Lower lobe of right lung (tissue), 2 donors: ENCODE results near the gene SORL1. TPM values are rescaled to one million over a fixed set of nuclear protein-coding genes. Genes with fewer than 3 reads are reported as not detected.

Experiments
- ATAC-seq, 2 donors: fragments of 200-7000 bp; cut with Tn5 transposase; one replicate each; pipeline ENCODE4 v1.9.1; 2020 to 2022; ENCODE audit warnings: mild to moderate bottlenecking in 2 of 2, moderate library complexity in 2 of 2
- DNase-seq: peaks from one replicate; pipeline ENCODE4 v3.0.0-alpha.2; 2020
- H3K27ac ChIP-seq: fragments of 200-600 bp; one replicate; pipeline ENCODE4 v1.8.0; 2022
- H3K27me3 ChIP-seq: fragments of 200-600 bp; one replicate; pipeline ENCODE4 v1.8.0; 2022; ENCODE audit warnings: low read depth
- H3K36me3 ChIP-seq: fragments of 200-600 bp; one replicate; pipeline ENCODE4 v1.8.0; 2022; ENCODE audit warnings: mild to moderate bottlenecking
- H3K4me1 ChIP-seq: fragments of 200-600 bp; one replicate; pipeline ENCODE4 v1.8.0; 2022
- H3K4me3 ChIP-seq: fragments of 200-600 bp; one replicate; pipeline ENCODE4 v1.8.0; 2022; ENCODE audit warnings: mild to moderate bottlenecking
- H3K9me3 ChIP-seq: fragments of 200-600 bp; one replicate; pipeline ENCODE4 v1.8.0; 2022
- intact Hi-C: fragments of 100-400 bp; cut with DNase I; formaldehyde crosslinking; loops from one replicate; pipeline ENCODE4 v1.11.0; 2022
- total RNA-seq: library from RNA; stranded (reverse); fragmentation: NEBNext Ultra II Directional; extraction: Animal tissue kit (Norgen Biotek cat#: 25700); gene quantifications from one replicate; pipeline ENCODE4 v1.2.1, GENCODE V29; 2021
- TF ChIP-seq, protein P1 (sequence below): fragments of 200-600 bp; IDR thresholded peaks from one replicate; pipeline ENCODE4 v1.8.0; 2022; ENCODE audit warnings: antibody characterized with exemption, mild to moderate bottlenecking
- donor health status: DM: no; HTN: yes; CAD: no; lungs with severe emphysema.

SORL1 gene
- total RNA-seq, 1 donor from 2014 or later, result 74.0 TPM

DNA sequence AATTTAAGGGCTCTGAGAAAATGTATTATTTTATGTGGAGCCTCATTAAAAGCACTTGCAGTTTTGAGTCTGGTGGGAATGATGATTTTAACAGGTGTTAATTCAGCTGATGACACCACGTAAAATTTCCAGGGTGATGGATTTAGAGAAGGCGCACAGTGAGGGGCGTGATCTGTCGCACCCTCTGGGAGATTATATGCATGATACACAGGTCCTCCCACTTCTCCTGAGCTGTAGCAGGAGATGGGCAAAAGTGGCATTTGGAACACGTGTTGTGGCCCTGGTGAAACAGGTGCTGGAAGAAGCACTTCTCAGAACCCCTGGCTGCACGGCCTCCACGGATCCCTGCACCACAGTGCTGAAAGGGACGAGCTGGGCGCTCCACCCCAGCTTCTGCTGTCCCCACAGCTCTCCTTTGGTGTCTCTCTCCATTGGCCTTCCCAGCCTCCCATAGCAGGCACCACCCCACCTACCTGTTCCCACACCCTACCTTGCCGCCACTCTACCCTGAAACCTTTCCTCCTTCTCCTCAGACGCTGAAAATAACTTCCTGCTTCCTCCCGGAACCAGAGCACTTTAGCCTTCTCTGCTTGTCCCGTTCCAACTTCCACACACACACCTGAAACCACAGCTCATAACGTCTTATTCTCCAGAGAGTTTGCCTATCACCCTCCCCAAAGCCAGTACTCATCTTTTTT lies 6.9 kb upstream of the SORL1 start:
- Histone ChIP-seq H3K27me3 (no peaks in the 10 kb centered on the region), H3K4me1 (peaks cover 16% of the 10 kb centered on the region), H3K4me3 (no peak overlapping the region), H3K9me3 (no peaks in the 10 kb centered on the region), H3K27ac (no peak overlapping the region), H3K36me3 (no peaks in the 10 kb centered on the region)
- TF ChIP-seq, protein P1, sequence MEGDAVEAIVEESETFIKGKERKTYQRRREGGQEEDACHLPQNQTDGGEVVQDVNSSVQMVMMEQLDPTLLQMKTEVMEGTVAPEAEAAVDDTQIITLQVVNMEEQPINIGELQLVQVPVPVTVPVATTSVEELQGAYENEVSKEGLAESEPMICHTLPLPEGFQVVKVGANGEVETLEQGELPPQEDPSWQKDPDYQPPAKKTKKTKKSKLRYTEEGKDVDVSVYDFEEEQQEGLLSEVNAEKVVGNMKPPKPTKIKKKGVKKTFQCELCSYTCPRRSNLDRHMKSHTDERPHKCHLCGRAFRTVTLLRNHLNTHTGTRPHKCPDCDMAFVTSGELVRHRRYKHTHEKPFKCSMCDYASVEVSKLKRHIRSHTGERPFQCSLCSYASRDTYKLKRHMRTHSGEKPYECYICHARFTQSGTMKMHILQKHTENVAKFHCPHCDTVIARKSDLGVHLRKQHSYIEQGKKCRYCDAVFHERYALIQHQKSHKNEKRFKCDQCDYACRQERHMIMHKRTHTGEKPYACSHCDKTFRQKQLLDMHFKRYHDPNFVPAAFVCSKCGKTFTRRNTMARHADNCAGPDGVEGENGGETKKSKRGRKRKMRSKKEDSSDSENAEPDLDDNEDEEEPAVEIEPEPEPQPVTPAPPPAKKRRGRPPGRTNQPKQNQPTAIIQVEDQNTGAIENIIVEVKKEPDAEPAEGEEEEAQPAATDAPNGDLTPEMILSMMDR, result no peak
- ATAC-seq (no peak), DNase-seq (no peak)
- intact Hi-C loops, result no loop called here

DNA sequence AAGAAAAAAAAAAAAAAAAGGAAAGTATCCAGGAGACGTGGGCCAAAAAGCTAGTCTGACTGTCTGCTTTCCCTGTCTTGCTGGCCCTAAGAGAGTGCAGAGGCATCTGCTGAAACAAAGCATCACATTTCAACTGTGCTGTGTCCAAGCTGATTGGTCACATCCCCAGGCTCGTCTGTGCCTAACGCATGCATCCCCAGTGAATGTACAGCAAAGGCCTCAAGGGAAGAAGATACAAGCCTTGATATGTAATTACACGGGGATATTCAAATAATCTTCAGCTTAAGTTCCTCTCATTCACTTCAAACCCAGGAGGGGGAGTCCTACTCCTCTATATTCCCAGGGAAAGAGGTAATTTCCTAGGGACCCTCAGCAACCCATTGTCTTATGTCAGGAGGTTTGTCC lies 5.4 kb upstream of the SORL1 start:
- TF ChIP-seq, protein P1, result no peak
- DNase-seq, result no peak
- intact Hi-C loops, result no loop called here
- Histone ChIP-seq H3K4me1 (peaks cover 28% of the 10 kb centered on the region), H3K36me3 (no peaks in the 10 kb centered on the region), H3K27me3 (no peaks in the 10 kb centered on the region), H3K9me3 (no peaks in the 10 kb centered on the region), H3K27ac (no peak overlapping the region), H3K4me3 (no peak overlapping the region)
- no peak for ATAC-seq

- Histone ChIP-seq H3K4me3 (no peak overlapping the region), H3K4me1 (peaks cover 34% of the 10 kb centered on the region), H3K9me3 (no peaks in the 10 kb centered on the region), H3K27me3 (no peaks in the 10 kb centered on the region), H3K36me3 (no peaks in the 10 kb centered on the region), H3K27ac (no peak overlapping the region)
- intact Hi-C loops, result no loop called here
- no peak for DNase-seq
- ATAC-seq, result no peak
- TF ChIP-seq, protein P1, result no peak
Measured at GRCh38 chr11:121448011-121448410, 4.1 kb upstream of the SORL1 start.

- peaks cover 35% of the 10 kb centered on the region for H3K4me1 ChIP-seq
- no peak overlapping the region for H3K4me3 ChIP-seq
- no peaks in the 10 kb centered on the region for H3K36me3 ChIP-seq
- intact Hi-C loops, result no loop called here
- TF ChIP-seq, protein P1, result no peak
- H3K27ac ChIP-seq, result peak overlapping the region; percentile 34
- no peaks in the 10 kb centered on the region for H3K9me3 ChIP-seq
- no peaks in the 10 kb centered on the region for H3K27me3 ChIP-seq
- peak in 1 of 2 donors; percentile 53 for ATAC-seq
- no peak for DNase-seq
Measured at GRCh38 chr11:121448431-121448941, 3.6 kb upstream of the SORL1 start.

GRCh38 chr11:121449123-121449522 lies 3.0 kb upstream of the SORL1 start:
- Histone ChIP-seq H3K36me3 (no peaks in the 10 kb centered on the region), H3K27ac (peak overlapping the region; percentile 34), H3K9me3 (no peaks in the 10 kb centered on the region), H3K27me3 (no peaks in the 10 kb centered on the region), H3K4me1 (peaks cover 35% of the 10 kb centered on the region), H3K4me3 (no peak overlapping the region)
- DNase-seq (no peak), ATAC-seq (no peak)
- intact Hi-C loops, result no loop called here
- TF ChIP-seq, protein P1, result no peak
